NB4 (cell line): ENCODE results near the gene IFI30.

Source experiments
- DNase-seq: peaks from one replicate; pipeline ENCODE4 v3.0.0; 2010; ENCODE audit warnings: low read depth
- H3K4me3 ChIP-seq: one replicate; pipeline ENCODE4 v1.5.1; 2011; ENCODE audit warnings: mild to moderate bottlenecking, low read depth, low read length, moderate library complexity
- MYC ChIP-seq: IDR thresholded peaks from 2 replicates; pipeline ENCODE4 v1.6.1; 2011; ENCODE audit warnings: low read depth, low read length
- POLR2A ChIP-seq: IDR thresholded peaks from 2 replicates; pipeline ENCODE4 v1.6.1; 2011; ENCODE audit warnings: mild to moderate bottlenecking; ENCODE audit not compliant: insufficient read length; ENCODE audit errors: extremely low read depth
- TF ChIP-seq, protein P1 (sequence below): IDR thresholded peaks from one replicate; pipeline ENCODE4 v1.5.1; 2012; ENCODE audit warnings: low read depth, low read length
- TF ChIP-seq, protein P2 (sequence below): IDR thresholded peaks from 2 replicates; pipeline ENCODE4 v1.6.1; 2011; ENCODE audit warnings: low read depth, low read length

Gene IFI30

DNA sequence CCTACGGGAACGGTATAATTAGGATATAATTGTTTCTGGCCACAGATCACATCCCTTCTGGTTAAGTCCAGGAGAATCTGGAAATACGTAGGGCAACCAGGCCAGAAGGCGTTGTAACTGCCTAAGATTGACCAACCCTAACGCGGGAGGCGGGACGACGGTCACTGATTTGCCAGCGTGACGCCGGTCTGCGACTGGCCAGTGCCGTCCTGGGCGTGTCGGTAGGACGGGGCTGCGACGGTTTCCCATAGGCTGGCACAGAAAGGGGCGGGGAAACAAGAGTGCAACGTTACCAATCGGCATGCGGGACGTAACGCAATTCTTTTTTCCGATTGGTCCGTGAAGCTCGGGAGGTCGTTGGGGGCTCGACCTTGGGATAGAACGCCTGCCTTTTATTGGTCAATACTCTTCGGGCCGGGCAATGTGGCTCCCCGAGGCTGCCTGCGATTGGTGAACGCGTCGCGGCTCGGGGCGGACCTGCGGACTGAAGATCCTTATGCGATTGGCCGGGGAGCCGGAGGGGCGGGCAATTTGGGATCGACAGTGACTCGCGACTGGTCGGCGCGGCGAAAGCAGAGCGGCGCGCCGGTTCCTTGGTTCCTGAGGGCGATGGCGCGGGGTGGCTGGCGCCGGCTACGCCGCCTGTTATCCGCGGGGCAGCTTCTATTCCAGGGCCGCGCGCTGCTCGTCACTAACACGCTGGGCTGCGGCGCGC is 19.2 kb downstream of the IFI30 start, which contains the start of gene MPV17L2:
Gene MPV17L2, plus strand, starts transcription at position 546 of the 715 bp plus-strand sequence. Its CDS starts 64 bp downstream, at position 610.
- H3K4me3 ChIP-seq, result peak within 1 kb of the TSS; percentile 69
- DNase-seq, result peak; percentile 100
- TF ChIP-seq POLR2A (peak; percentile 41), MYC (no peak)
- TF ChIP-seq, protein P1, sequence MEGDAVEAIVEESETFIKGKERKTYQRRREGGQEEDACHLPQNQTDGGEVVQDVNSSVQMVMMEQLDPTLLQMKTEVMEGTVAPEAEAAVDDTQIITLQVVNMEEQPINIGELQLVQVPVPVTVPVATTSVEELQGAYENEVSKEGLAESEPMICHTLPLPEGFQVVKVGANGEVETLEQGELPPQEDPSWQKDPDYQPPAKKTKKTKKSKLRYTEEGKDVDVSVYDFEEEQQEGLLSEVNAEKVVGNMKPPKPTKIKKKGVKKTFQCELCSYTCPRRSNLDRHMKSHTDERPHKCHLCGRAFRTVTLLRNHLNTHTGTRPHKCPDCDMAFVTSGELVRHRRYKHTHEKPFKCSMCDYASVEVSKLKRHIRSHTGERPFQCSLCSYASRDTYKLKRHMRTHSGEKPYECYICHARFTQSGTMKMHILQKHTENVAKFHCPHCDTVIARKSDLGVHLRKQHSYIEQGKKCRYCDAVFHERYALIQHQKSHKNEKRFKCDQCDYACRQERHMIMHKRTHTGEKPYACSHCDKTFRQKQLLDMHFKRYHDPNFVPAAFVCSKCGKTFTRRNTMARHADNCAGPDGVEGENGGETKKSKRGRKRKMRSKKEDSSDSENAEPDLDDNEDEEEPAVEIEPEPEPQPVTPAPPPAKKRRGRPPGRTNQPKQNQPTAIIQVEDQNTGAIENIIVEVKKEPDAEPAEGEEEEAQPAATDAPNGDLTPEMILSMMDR, result no peak
- TF ChIP-seq, protein P2, sequence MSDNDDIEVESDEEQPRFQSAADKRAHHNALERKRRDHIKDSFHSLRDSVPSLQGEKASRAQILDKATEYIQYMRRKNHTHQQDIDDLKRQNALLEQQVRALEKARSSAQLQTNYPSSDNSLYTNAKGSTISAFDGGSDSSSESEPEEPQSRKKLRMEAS, result no peak

DNA sequence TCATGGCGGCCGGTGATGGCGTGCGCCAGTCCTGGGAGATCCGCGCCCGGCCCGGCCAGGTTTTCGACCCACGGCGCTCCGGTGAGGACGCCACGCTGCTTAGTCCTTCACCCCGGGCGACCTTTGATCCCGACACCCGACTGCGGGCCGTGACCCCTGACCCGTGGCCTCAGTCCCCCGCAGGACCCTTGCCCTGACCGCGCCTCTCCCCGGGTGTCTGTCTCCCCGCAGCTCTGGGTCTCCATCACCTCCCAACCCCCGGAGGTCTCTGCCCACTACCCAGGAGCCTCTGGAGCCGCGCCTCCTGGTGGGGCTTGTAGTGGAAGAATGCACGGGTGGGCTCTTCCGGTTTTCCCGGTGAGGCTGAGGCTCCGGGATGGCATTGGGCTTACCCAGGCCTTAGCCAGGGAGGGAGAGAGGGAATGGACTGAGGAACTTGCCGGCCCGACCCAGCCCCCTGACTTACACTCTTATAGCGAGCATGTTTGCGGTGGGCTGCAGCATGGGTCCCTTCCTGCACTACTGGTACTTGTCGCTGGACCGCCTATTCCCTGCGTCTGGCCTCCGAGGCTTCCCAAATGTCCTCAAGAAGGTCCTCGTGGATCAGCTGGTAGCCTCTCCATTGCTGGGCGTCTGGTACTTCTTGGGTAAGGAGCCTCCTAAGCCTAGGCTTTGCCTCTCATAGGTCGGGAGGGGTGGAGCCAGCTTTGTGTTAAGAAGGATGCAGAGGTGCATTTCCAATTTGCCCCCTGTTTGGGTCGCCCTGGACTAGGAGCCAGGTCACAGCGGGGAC is 20.0 kb downstream of the IFI30 start:
- TF ChIP-seq, protein P1, result no peak
- TF ChIP-seq, protein P2, result no peak
- TF ChIP-seq POLR2A (no peak), MYC (no peak)
- DNase-seq, result peak; percentile 27
- peak overlapping the region; percentile 69 for H3K4me3 ChIP-seq

DNA sequence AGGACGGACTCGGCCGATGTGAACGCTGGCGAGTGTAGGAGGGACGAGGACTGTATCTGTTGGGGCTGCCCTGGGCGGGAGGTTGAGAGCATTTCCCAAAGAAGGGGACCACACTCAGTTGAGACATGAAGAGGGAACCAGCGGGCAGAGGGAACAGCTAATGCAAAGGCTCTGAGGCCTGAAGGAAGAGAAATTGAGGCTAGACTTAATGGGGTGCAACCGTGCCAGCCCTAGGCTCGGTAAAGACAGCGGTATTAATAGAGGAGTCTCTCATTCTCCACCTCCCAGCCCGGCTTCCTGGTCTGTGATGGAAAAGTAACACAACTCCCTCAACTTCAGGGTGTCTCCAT is 20.5 kb downstream of the IFI30 start:
- H3K4me3 ChIP-seq, result peak overlapping the region; percentile 69
- DNase-seq, result no peak
- TF ChIP-seq MYC (no peak), POLR2A (no peak)
- TF ChIP-seq, protein P2, result no peak
- TF ChIP-seq, protein P1, result no peak

DNA sequence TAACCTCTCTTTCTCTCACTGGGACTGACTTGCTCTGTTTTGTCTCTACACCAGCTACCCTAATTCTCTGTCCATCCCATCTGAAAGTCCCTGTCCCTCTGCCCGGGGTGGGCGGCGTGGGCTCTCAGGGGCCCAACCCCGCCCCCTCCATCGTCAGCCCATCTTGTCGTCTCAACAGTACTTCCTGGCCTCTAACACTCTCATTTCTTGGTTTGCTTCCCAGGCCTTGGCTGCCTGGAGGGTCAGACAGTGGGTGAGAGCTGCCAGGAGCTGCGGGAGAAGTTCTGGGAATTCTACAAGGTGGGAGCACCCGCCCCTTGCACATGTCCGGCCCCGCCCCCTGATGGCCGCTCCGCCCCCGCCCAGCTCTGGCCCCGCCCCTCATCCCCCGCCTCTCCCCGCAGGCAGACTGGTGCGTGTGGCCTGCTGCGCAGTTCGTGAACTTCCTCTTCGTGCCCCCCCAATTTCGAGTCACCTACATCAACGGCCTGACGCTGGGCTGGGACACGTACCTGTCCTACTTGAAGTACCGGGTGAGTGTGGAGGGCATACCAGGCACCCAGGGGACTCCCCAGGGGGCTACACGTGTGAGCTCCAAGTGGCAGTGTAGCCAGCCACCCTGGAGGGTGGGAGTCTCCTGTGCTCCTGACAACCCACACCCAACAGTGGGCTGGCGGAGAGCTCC is 21.1 kb downstream of the IFI30 start:
- TF ChIP-seq POLR2A (no peak), MYC (no peak)
- TF ChIP-seq, protein P2, result no peak
- no peak overlapping the region for H3K4me3 ChIP-seq
- DNase-seq, result no peak

DNA sequence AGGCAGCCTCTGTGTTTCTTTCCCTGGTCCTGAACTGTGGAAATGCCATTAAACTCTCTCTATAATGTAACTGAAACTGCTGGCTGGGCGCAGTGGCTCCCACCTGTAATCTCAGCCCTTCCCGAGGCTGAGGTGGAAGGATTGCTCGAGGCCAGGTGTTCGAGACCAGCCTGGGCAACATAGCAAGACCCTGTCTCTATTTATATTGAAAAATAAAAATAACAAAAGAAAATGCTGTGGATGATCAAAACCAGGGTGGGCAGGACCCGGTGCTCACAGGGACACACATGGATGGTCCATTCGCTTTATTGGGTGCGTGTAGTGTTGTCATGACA is 22.9 kb downstream of the IFI30 start:
- no peak for DNase-seq
- TF ChIP-seq, protein P2, result no peak
- no peak for TF ChIP-seq MYC
- TF ChIP-seq, protein P1, result no peak
- no peak for TF ChIP-seq POLR2A
- H3K4me3 ChIP-seq, result no peak overlapping the region

DNA sequence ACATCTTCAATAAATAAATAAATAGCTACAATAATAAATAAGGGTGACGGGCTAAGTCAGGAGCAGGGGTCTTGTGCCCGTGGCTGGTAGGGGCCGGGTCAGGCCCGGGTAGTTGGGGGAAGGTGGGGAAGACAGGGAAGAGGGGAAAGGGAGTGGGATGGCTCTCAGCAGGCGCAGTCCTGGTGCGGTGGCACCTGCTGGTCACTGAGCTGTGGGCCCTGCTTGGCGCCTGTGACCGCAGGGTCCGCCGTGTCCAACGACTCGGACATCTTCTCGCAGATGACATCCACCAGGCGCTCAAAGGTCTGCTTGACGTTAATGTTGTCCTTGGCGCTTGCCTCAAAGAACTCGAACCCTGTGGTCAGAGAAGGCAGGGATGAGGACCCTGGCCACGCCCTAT is 23.7 kb downstream of the IFI30 start:
- no peak overlapping the region for H3K4me3 ChIP-seq
- no peak for DNase-seq
- TF ChIP-seq MYC, result no peak
- no peak for TF ChIP-seq POLR2A
- TF ChIP-seq, protein P2, result no peak
- TF ChIP-seq, protein P1, result no peak
